K562 (cell line): ENCODE measurements around the gene LGR6. TPM values are rescaled to one million over a fixed set of nuclear protein-coding genes. Genes with fewer than 3 reads are reported as not detected.

Experiments used
- ASH1L ChIP-seq: fragments of 450-650 bp; IDR thresholded peaks from 2 replicates; pipeline ENCODE4 v1.6.1; 2018; ENCODE audit warnings: borderline replicate concordance, mild to moderate bottlenecking, low read depth; ENCODE audit not compliant: partially characterized antibody
- ETV6 ChIP-seq, 3 experiments: fragments of 150-350 bp in 1 of 3; sonication (generic) in 1 of 3; formaldehyde crosslinking in 1 of 3; IDR thresholded peaks; 2 replicates each; pipeline versions ENCODE4 v1.6.1 to v1.8.0; 2014 to 2022; ENCODE audit warnings: borderline replicate concordance in 2 of 3, low read depth in 2 of 3, antibody characterized with exemption in 1 of 3, low read length in 1 of 3, mild to moderate bottlenecking in 1 of 3, missing genetic modification reagents in 1 of 3
- FOSL1 ChIP-seq: fragments of 200-800 bp; sonication (Bioruptor generic); conservative IDR thresholded peaks from 2 replicates; pipeline ENCODE4 v1.6.1; 2016; ENCODE audit warnings: missing genetic modification characterization, missing compliant biosample characterization
- GATAD2B ChIP-seq: fragments of 450-650 bp; IDR thresholded peaks from 2 replicates; pipeline ENCODE4 v1.6.1; 2017; ENCODE audit warnings: mild to moderate bottlenecking, borderline replicate concordance
- MYNN ChIP-seq, 2 experiments: sonication (generic); formaldehyde crosslinking in 1 of 2; IDR thresholded peaks; 2 replicates each; pipeline versions ENCODE4 v1.5.0 to v1.6.1; 2016 to 2020; ENCODE audit warnings: antibody characterized with exemption in 1 of 2, missing genetic modification reagents in 1 of 2
- NFATC3 ChIP-seq: fragments of 450-650 bp; IDR thresholded peaks from 2 replicates; pipeline ENCODE4 v1.6.1; 2017; ENCODE audit warnings: mild to moderate bottlenecking
- PPARD ChIP-seq: fragments of 250-450 bp; sonication (Bioruptor Pico); IDR thresholded peaks from 2 replicates; pipeline ENCODE4 v1.8.0; 2022; ENCODE audit warnings: inconsistent platforms, mild to moderate bottlenecking, moderate library complexity
- SIN3B ChIP-seq: fragments of 450-650 bp; IDR thresholded peaks from 2 replicates; pipeline ENCODE4 v1.6.1; 2017; ENCODE audit warnings: low read depth, mild to moderate bottlenecking, moderate library complexity
- ZKSCAN1 ChIP-seq: fragments of 150-350 bp; IDR thresholded peaks from 2 replicates; pipeline ENCODE4 v1.6.1; 2016; ENCODE audit warnings: low read depth, low read length
- ZNF445 ChIP-seq: fragments of 250-450 bp; sonication (Bioruptor Pico); IDR thresholded peaks from 2 replicates; pipeline ENCODE4 v1.4.0; 2020; ENCODE audit warnings: low read depth, mild to moderate bottlenecking, moderate library complexity
- polyA plus RNA-seq, 8 experiments: library from polyadenylated mRNA; depleted of rRNA in 4 of 8; stranded (reverse) in 5 of 8; unstranded in 3 of 8; fragments of >200 nt; fragmentation: Nextera tagmentation in 2 of 8; fragmentation: Illumina TruSeq in 1 of 8; extraction: Ambion mirVana in 2 of 8; extraction: Trizol in 1 of 8; gene quantifications; 2 replicates each; pipeline versions ENCODE4 v1.2.1 to v1.2.3, GENCODE V29; 2011 to 2014; ENCODE audit warnings: inconsistent platforms in 1 of 8, missing spikeins in 1 of 8
- total RNA-seq, 7 experiments: library from RNA; depleted of rRNA in 6 of 7; stranded (reverse); fragments of >200 nt in 6 of 7; fragmentation: Illumina TruSeq in 2 of 7; extraction: Trizol in 2 of 7; gene quantifications; 2 replicates each; pipeline versions ENCODE4 v1.2.1 to v1.2.3, GENCODE V29; 2011 to 2021; ENCODE audit warnings: low replicate concordance in 1 of 7
- TF ChIP-seq, protein P1 (sequence below): fragments of 450-650 bp; formaldehyde crosslinking; conservative IDR thresholded peaks from 2 replicates; pipeline ENCODE4 v1.4.0; 2022; ENCODE audit warnings: mild to moderate bottlenecking, missing genetic modification characterization
- TF ChIP-seq, protein P2 (sequence below): fragments of 250-450 bp; sonication (Bioruptor Pico); IDR thresholded peaks from 2 replicates; pipeline ENCODE4 v1.8.0; 2021; ENCODE audit warnings: borderline replicate concordance, mild to moderate bottlenecking, moderate library complexity; ENCODE audit not compliant: poor library complexity, severe bottlenecking
- TF ChIP-seq, protein P3 (sequence below): fragments of 450-650 bp; formaldehyde crosslinking; IDR thresholded peaks from 2 replicates; pipeline ENCODE4 v1.4.0; 2020; ENCODE audit warnings: mild to moderate bottlenecking, moderate library complexity
- TF ChIP-seq, protein P4 (sequence below): fragments of 150-350 bp; IDR thresholded peaks from 2 replicates; pipeline ENCODE4 v1.6.1; 2014; ENCODE audit warnings: low read depth, mild to moderate bottlenecking, low read length, borderline replicate concordance
- TF ChIP-seq, protein P5 (sequence below): fragments of 250-450 bp; sonication (Bioruptor Pico); IDR thresholded peaks from 2 replicates; pipeline ENCODE4 v1.9.0; 2021; ENCODE audit warnings: mild to moderate bottlenecking, inconsistent platforms

Gene LGR6
- total and polyA plus RNA-seq, 9 of the 15 experiments (the other 6 are each of a cell fraction or from before 2014, with no cell fraction given) = 0.01 to 0.54 (median 0.17) TPM; not detected in 1

DNA sequence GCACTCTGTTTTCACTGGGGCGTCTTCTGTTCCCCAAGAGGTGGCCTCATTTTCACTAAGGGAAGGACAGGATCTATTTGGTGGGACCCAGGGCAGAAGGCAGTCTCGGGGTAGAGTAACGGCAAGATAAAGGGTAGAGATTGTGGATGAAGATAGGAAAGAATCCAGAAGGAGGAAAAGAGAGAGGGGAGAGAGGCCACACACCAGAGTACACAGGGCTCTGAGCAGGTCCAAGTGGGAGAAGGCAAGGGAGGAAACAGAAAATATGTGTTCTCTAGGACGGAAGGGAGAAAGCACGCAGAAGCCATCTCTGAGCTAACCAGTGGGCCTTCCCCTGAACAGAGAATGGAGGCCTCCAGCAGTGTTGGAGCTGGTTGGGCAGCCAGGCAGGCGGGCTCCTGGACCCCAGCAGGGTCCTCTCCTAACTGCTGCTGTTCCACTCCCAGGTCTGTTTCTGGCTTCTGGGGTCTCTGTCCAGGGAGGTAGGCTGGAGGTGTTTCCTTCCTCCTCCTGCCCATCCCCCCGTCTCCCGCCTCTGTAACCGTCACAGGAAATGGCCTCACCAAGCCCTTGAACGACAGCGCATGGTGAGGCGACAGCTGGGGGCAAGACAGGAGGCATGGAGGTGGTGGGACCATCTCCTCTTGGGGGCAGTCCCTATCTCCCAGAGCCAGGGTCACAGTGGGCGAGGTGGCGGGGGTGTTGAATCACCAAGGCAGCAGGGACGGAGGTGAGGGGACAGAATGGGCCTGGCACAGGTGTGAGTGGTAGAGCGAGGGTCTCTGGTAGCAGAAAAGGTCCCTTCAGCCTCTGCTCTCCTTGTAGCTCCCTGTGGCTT lies 33.8 kb upstream of the LGR6 start (continued):
- TF ChIP-seq, protein P1, sequence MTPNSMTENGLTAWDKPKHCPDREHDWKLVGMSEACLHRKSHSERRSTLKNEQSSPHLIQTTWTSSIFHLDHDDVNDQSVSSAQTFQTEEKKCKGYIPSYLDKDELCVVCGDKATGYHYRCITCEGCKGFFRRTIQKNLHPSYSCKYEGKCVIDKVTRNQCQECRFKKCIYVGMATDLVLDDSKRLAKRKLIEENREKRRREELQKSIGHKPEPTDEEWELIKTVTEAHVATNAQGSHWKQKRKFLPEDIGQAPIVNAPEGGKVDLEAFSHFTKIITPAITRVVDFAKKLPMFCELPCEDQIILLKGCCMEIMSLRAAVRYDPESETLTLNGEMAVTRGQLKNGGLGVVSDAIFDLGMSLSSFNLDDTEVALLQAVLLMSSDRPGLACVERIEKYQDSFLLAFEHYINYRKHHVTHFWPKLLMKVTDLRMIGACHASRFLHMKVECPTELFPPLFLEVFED = peak; percentile 92
- TF ChIP-seq, protein P2, sequence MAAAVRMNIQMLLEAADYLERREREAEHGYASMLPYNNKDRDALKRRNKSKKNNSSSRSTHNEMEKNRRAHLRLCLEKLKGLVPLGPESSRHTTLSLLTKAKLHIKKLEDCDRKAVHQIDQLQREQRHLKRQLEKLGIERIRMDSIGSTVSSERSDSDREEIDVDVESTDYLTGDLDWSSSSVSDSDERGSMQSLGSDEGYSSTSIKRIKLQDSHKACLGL (CRISPR knock-in tag) = no peak
- TF ChIP-seq SIN3B = no peak
- TF ChIP-seq, protein P3, sequence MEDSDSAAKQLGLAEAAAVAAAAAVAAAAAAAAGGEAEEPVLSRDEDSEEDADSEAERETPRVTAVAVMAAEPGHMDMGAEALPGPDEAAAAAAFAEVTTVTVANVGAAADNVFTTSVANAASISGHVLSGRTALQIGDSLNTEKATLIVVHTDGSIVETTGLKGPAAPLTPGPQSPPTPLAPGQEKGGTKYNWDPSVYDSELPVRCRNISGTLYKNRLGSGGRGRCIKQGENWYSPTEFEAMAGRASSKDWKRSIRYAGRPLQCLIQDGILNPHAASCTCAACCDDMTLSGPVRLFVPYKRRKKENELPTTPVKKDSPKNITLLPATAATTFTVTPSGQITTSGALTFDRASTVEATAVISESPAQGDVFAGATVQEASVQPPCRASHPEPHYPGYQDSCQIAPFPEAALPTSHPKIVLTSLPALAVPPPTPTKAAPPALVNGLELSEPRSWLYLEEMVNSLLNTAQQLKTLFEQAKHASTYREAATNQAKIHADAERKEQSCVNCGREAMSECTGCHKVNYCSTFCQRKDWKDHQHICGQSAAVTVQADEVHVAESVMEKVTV (CRISPR knock-in tag) = no peak
- no peak; a peak in 1 of 4 replicates for TF ChIP-seq ETV6 (IDR thresholded peaks at IDR 0.05; ENCODE audit: borderline replicate concordance in 1 of 2, low read depth in 2 of 2, low read length in 1 of 2)
- no peak for TF ChIP-seq ETV6 (CRISPR knock-in tag; IDR thresholded peaks at IDR 0.05; ENCODE audit: borderline replicate concordance)
- TF ChIP-seq, protein P4, sequence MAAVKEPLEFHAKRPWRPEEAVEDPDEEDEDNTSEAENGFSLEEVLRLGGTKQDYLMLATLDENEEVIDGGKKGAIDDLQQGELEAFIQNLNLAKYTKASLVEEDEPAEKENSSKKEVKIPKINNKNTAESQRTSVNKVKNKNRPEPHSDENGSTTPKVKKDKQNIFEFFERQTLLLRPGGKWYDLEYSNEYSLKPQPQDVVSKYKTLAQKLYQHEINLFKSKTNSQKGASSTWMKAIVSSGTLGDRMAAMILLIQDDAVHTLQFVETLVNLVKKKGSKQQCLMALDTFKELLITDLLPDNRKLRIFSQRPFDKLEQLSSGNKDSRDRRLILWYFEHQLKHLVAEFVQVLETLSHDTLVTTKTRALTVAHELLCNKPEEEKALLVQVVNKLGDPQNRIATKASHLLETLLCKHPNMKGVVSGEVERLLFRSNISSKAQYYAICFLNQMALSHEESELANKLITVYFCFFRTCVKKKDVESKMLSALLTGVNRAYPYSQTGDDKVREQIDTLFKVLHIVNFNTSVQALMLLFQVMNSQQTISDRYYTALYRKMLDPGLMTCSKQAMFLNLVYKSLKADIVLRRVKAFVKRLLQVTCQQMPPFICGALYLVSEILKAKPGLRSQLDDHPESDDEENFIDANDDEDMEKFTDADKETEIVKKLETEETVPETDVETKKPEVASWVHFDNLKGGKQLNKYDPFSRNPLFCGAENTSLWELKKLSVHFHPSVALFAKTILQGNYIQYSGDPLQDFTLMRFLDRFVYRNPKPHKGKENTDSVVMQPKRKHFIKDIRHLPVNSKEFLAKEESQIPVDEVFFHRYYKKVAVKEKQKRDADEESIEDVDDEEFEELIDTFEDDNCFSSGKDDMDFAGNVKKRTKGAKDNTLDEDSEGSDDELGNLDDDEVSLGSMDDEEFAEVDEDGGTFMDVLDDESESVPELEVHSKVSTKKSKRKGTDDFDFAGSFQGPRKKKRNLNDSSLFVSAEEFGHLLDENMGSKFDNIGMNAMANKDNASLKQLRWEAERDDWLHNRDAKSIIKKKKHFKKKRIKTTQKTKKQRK = no peak
- TF ChIP-seq ZNF445 (CRISPR knock-in tag) = peak; percentile 53; the same call in 1 of the 2 replicates
- TF ChIP-seq ASH1L = peak; percentile 30
- TF ChIP-seq, protein P5, sequence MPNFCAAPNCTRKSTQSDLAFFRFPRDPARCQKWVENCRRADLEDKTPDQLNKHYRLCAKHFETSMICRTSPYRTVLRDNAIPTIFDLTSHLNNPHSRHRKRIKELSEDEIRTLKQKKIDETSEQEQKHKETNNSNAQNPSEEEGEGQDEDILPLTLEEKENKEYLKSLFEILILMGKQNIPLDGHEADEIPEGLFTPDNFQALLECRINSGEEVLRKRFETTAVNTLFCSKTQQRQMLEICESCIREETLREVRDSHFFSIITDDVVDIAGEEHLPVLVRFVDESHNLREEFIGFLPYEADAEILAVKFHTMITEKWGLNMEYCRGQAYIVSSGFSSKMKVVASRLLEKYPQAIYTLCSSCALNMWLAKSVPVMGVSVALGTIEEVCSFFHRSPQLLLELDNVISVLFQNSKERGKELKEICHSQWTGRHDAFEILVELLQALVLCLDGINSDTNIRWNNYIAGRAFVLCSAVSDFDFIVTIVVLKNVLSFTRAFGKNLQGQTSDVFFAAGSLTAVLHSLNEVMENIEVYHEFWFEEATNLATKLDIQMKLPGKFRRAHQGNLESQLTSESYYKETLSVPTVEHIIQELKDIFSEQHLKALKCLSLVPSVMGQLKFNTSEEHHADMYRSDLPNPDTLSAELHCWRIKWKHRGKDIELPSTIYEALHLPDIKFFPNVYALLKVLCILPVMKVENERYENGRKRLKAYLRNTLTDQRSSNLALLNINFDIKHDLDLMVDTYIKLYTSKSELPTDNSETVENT (CRISPR knock-in tag) = no peak; the same call in 1 of the 2 replicates
- TF ChIP-seq MYNN (IDR thresholded peaks at IDR 0.05) = no peak; the same call in none of the 2 replicates
- no peak for TF ChIP-seq MYNN (CRISPR knock-in tag; IDR thresholded peaks at IDR 0.05)
- TF ChIP-seq FOSL1 (tag) = peak; percentile 52; the same call in 1 of the 2 replicates
- TF ChIP-seq ZKSCAN1 = peak; percentile 70; the same call in 1 of the 2 replicates
- TF ChIP-seq GATAD2B = peak; percentile 54; the same call in 1 of the 2 replicates
- no peak for TF ChIP-seq PPARD
- TF ChIP-seq NFATC3 = peak; percentile 77; the same call in 1 of the 2 replicates
